H9 (cell line): ENCODE data around the gene VEGFC. TPM values are rescaled to one million over a fixed set of nuclear protein-coding genes. Genes with fewer than 3 reads are reported as not detected.

Experiments used
- DNase-seq: peaks from one replicate; pipeline ENCODE4 v3.0.0-alpha.2; 2017
- H2AFZ ChIP-seq: one replicate; pipeline ENCODE4 v1.6.1; 2013; ENCODE audit warnings: mild to moderate bottlenecking, low read length, control low read depth, moderate library complexity
- H2AK5ac ChIP-seq: 2 replicates; pipeline ENCODE4 v1.6.1; 2013; ENCODE audit warnings: low read length, control low read depth, mixed read lengths; ENCODE audit not compliant: insufficient read length
- H2BK120ac ChIP-seq: one replicate; pipeline ENCODE4 v1.6.1; 2013; ENCODE audit warnings: low read depth, mild to moderate bottlenecking, low read length, control low read depth, inconsistent platforms; ENCODE audit not compliant: poor library complexity, severe bottlenecking
- H2BK12ac ChIP-seq: 2 replicates; pipeline ENCODE4 v1.6.1; 2013; ENCODE audit warnings: low read length, control low read depth, mixed read lengths, low read depth; ENCODE audit not compliant: insufficient read length
- H2BK15ac ChIP-seq: 2 replicates; pipeline ENCODE4 v1.6.1; 2013; ENCODE audit warnings: low read depth, low read length, control low read depth
- H2BK20ac ChIP-seq: one replicate; pipeline ENCODE4 v1.6.1; 2013; ENCODE audit warnings: low read depth, mild to moderate bottlenecking, low read length, control low read depth, inconsistent platforms; ENCODE audit not compliant: poor library complexity, severe bottlenecking
- H2BK5ac ChIP-seq: 2 replicates; pipeline ENCODE4 v1.6.1; 2013; ENCODE audit warnings: low read length, control low read depth, mixed read lengths; ENCODE audit not compliant: insufficient read length
- H3K14ac ChIP-seq: 2 replicates; pipeline ENCODE4 v1.6.1; 2013; ENCODE audit warnings: low read length, control low read depth; ENCODE audit not compliant: insufficient read depth
- H3K18ac ChIP-seq: 2 replicates; pipeline ENCODE4 v1.6.1; 2013; ENCODE audit warnings: low read depth, mild to moderate bottlenecking, mixed read lengths, low read length, control low read depth; ENCODE audit not compliant: insufficient read length
- H3K23ac ChIP-seq: 2 replicates; pipeline ENCODE4 v1.6.1; 2013; ENCODE audit warnings: low read length, control low read depth, mixed read lengths, low read depth; ENCODE audit not compliant: insufficient read length
- H3K23me2 ChIP-seq: 2 replicates; pipeline ENCODE4 v1.6.1; 2013; ENCODE audit warnings: low read depth, mild to moderate bottlenecking, mixed read lengths, low read length, control low read depth; ENCODE audit not compliant: insufficient read length, poor library complexity, severe bottlenecking
- H3K27ac ChIP-seq: 2 replicates; pipeline ENCODE4 v1.5.1; 2013; ENCODE audit warnings: low read length, control low read depth, mixed read lengths, low read depth; ENCODE audit not compliant: insufficient read length
- H3K27me3 ChIP-seq: 2 replicates; pipeline ENCODE4 v1.6.1; 2013; ENCODE audit warnings: low read length, control low read depth, inconsistent platforms; ENCODE audit not compliant: insufficient read depth
- H3K4ac ChIP-seq: 2 replicates; pipeline ENCODE4 v1.6.1; 2013; ENCODE audit warnings: low read depth, mild to moderate bottlenecking, control low read depth, inconsistent platforms, low read length, moderate library complexity
- H3K4me1 ChIP-seq: 2 replicates; pipeline ENCODE4 v1.6.1; 2013; ENCODE audit warnings: low read length, control low read depth, inconsistent platforms; ENCODE audit not compliant: insufficient read depth
- H3K4me2 ChIP-seq: 2 replicates; pipeline ENCODE4 v1.6.1; 2013; ENCODE audit warnings: low read length, control low read depth, mixed read lengths; ENCODE audit not compliant: insufficient read length, insufficient read depth
- H3K56ac ChIP-seq: 2 replicates; pipeline ENCODE4 v1.6.1; 2013; ENCODE audit warnings: low read depth, mild to moderate bottlenecking, mixed read lengths, low read length, control low read depth; ENCODE audit not compliant: insufficient read length
- H3K79me1 ChIP-seq: 2 replicates; pipeline ENCODE4 v1.6.1; 2013; ENCODE audit warnings: low read depth, mild to moderate bottlenecking, moderate library complexity, low read length, control low read depth, inconsistent platforms; ENCODE audit not compliant: insufficient read depth, poor library complexity, severe bottlenecking
- H3K79me2 ChIP-seq: 2 replicates; pipeline ENCODE4 v1.6.1; 2013; ENCODE audit warnings: low read length, control low read depth, inconsistent platforms; ENCODE audit not compliant: insufficient read depth
- H3K9ac ChIP-seq: 2 replicates; pipeline ENCODE4 v1.6.1; 2013; ENCODE audit warnings: low read length, control low read depth, mixed read lengths; ENCODE audit not compliant: insufficient read length; ENCODE audit errors: extremely low read depth
- H3K9me3 ChIP-seq: one replicate; pipeline ENCODE4 v1.6.1; 2013; ENCODE audit warnings: low read depth, low read length, inconsistent platforms; ENCODE audit not compliant: control insufficient read depth
- H3T11ph ChIP-seq: one replicate; pipeline ENCODE4 v1.6.1; 2013; ENCODE audit warnings: mild to moderate bottlenecking, low read length, control low read depth, inconsistent platforms
- H4K20me1 ChIP-seq: one replicate; pipeline ENCODE4 v1.6.1; 2013; ENCODE audit not compliant: control insufficient read depth, insufficient read length, insufficient read depth
- H4K5ac ChIP-seq: 2 replicates; pipeline ENCODE4 v1.6.1; 2013; ENCODE audit warnings: low read depth, mild to moderate bottlenecking, mixed read lengths, low read length, control low read depth; ENCODE audit not compliant: insufficient read length
- H4K8ac ChIP-seq: replicated peaks from 2 replicates; pipeline ENCODE4 v1.6.1; 2013; ENCODE audit warnings: low read length, control low read depth, mixed read lengths, low read depth; ENCODE audit not compliant: insufficient read length
- H4K91ac ChIP-seq: 2 replicates; pipeline ENCODE4 v1.6.1; 2013; ENCODE audit warnings: low read depth, mild to moderate bottlenecking, moderate library complexity, mixed read lengths, low read length, control low read depth; ENCODE audit not compliant: insufficient read length
- H3K27ac Mint-ChIP-seq, 3 experiments: 2 replicates in 2 of 3; 3 replicates in 1 of 3; pipeline ENCODE4 v1.8.0; 2020 to 2021; ENCODE audit warnings: mixed read lengths in 3 of 3, mild to moderate bottlenecking in 1 of 3, moderate library complexity in 1 of 3
- H3K27me3 Mint-ChIP-seq: 2 replicates; pipeline ENCODE4 v1.8.0; 2021; ENCODE audit warnings: low read depth, mild to moderate bottlenecking, moderate library complexity, mixed read lengths
- H3K36me3 Mint-ChIP-seq, 3 experiments: 2 replicates in 2 of 3; 3 replicates in 1 of 3; pipeline ENCODE4 v1.8.0; 2020 to 2021; ENCODE audit warnings: low read depth in 3 of 3, mixed read lengths in 3 of 3; ENCODE audit not compliant: insufficient read depth in 1 of 3
- H3K4me1 Mint-ChIP-seq, 2 experiments: 2 replicates each; pipeline ENCODE4 v1.8.0; 2020; ENCODE audit warnings: mixed read lengths in 2 of 2
- H3K4me3 Mint-ChIP-seq, 2 experiments: 2 replicates in 1 of 2; 3 replicates in 1 of 2; pipeline ENCODE4 v1.8.0; 2020 to 2021; ENCODE audit warnings: mild to moderate bottlenecking in 2 of 2, mixed read lengths in 2 of 2, moderate library complexity in 1 of 2
- H3K9me3 Mint-ChIP-seq, 2 experiments: 2 replicates in 1 of 2; 3 replicates in 1 of 2; pipeline ENCODE4 v1.8.0; 2020; ENCODE audit warnings: mild to moderate bottlenecking in 2 of 2, mixed read lengths in 2 of 2, moderate library complexity in 1 of 2
- WGBS: extraction: QIAGEN DNeasy Blood & Tissue Kit; methylation state at CpG from one replicate; pipeline ENCODE4 v1.1.7; 2013; ENCODE audit warnings: missing lambda C conversion rate, low lambda C conversion rate, mixed read lengths; ENCODE audit not compliant: insufficient read length; ENCODE audit errors: extremely low coverage; 5-methylcytosine and 5-hydroxymethylcytosine counted together
- total RNA-seq: library from RNA; stranded (reverse); gene quantifications from 2 replicates; pipeline ENCODE4 v1.2.1, GENCODE V29; 2021
- TF ChIP-seq, protein P1 (sequence below): fragments of 200-600 bp; sonication (generic); conservative IDR thresholded peaks from 3 replicates; pipeline ENCODE4 v1.8.0; 2021; ENCODE audit warnings: antibody characterized with exemption, mild to moderate bottlenecking

VEGFC gene
- total RNA-seq, 1 experiment from 2014 or later: 0.46 TPM

DNA sequence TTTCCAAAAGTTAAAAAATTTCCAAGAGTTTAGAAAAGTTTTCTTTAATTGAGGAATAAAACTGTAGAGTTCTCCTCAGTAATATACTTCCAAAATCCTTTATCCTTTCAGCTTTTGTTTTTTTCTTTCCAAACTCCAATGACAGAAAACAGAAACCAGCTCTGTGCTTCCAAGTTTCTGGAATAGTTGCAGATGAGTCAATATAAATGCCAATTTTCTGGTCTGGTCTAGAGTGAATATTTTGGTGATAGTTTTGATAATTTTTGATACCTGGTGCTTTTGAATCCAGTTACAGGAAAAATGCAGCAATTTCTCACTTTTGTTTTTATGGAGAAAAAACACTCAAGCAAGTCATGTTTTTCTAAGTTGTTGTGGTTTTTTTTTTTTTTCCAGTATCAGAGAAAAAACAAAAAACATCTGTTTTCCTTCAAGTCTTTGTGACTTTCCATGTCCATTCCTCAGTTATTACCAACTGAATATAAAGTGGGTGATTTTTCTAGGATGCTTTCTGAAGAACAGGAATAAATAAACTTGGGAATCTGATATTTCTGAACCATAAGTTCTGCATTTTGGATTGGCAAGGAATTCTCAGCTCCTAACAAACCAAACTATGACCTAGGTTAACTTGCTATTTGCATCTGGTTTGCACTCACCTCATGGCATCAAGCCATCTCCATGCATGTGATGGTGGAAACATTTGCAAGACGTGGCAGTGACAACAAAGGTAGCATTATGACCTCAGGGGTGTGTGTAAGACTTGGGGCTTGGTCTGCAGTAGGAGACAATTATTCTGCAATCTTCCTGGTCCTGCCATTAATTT is 139.1 kb downstream of the VEGFC start:
- H3K4ac ChIP-seq: no peak overlapping the region
- H3K9me3 ChIP-seq: no peaks in the 10 kb centered on the region
- no peak overlapping the region for H2BK120ac ChIP-seq
- no peak overlapping the region for H3K27ac Mint-ChIP-seq
- H3K9ac ChIP-seq: no peak overlapping the region
- H2AK5ac ChIP-seq: no peak overlapping the region
- H3K14ac ChIP-seq: no peak overlapping the region
- H3K4me1 Mint-ChIP-seq: no peaks in the 10 kb centered on the region
- no peaks in the 10 kb centered on the region for H3K27me3 ChIP-seq
- no peak overlapping the region for H3K18ac ChIP-seq
- no peaks in the 10 kb centered on the region for H3K79me1 ChIP-seq
- H2BK12ac ChIP-seq: no peak overlapping the region
- H4K91ac ChIP-seq: no peak overlapping the region
- H4K20me1 ChIP-seq: no peaks in the 10 kb centered on the region
- H2AFZ ChIP-seq: no peak overlapping the region
- no peaks in the 10 kb centered on the region for H3K36me3 Mint-ChIP-seq
- H3T11ph ChIP-seq: no peak overlapping the region
- WGBS: no CpG with 5 or more reads among the region's 1 CpG
- TF ChIP-seq, protein P1, sequence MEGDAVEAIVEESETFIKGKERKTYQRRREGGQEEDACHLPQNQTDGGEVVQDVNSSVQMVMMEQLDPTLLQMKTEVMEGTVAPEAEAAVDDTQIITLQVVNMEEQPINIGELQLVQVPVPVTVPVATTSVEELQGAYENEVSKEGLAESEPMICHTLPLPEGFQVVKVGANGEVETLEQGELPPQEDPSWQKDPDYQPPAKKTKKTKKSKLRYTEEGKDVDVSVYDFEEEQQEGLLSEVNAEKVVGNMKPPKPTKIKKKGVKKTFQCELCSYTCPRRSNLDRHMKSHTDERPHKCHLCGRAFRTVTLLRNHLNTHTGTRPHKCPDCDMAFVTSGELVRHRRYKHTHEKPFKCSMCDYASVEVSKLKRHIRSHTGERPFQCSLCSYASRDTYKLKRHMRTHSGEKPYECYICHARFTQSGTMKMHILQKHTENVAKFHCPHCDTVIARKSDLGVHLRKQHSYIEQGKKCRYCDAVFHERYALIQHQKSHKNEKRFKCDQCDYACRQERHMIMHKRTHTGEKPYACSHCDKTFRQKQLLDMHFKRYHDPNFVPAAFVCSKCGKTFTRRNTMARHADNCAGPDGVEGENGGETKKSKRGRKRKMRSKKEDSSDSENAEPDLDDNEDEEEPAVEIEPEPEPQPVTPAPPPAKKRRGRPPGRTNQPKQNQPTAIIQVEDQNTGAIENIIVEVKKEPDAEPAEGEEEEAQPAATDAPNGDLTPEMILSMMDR: no peak
- H3K27ac ChIP-seq: no peak overlapping the region
- H3K27me3 Mint-ChIP-seq: no peaks in the 10 kb centered on the region; the same call in 1 of the 2 replicates
- H3K4me1 ChIP-seq: no peaks in the 10 kb centered on the region
- H2BK20ac ChIP-seq: no peak overlapping the region
- H3K4me2 ChIP-seq: no peak overlapping the region
- DNase-seq: no peak
- no peaks in the 10 kb centered on the region for H3K79me2 ChIP-seq
- no peak overlapping the region for H3K56ac ChIP-seq
- H3K23ac ChIP-seq: no peak overlapping the region
- no peak overlapping the region for H3K4me3 Mint-ChIP-seq
- no peak overlapping the region for H4K8ac ChIP-seq
- no peak overlapping the region for H2BK5ac ChIP-seq
- H3K9me3 Mint-ChIP-seq: no peaks in the 10 kb centered on the region
- no peaks in the 10 kb centered on the region for H3K23me2 ChIP-seq
- no peak overlapping the region for H4K5ac ChIP-seq
- no peak overlapping the region for H2BK15ac ChIP-seq
